IPS DF 4.7 (cell line): ENCODE results near the gene H6PD.

Experiments
- DNase-seq: peaks from one replicate; pipeline ENCODE4 v3.0.0-alpha.2; 2013; ENCODE audit warnings: low spot score; ENCODE audit errors: extremely low read depth

H6PD gene

GRCh38 chr1:9239622-9240401, 5.2 kb downstream of the H6PD start:
- DNase-seq, result no peak

- no peak for DNase-seq
Measured at GRCh38 chr1:9240914-9241820, 6.6 kb downstream of the H6PD start.

GRCh38 chr1:9241891-9242290, 7.3 kb downstream of the H6PD start:
- DNase-seq, result no peak

- DNase-seq, result no peak
Measured at GRCh38 chr1:9242338-9242969, 7.9 kb downstream of the H6PD start.

GRCh38 chr1:9243066-9243739, 8.6 kb downstream of the H6PD start:
- no peak for DNase-seq

- no peak for DNase-seq
Measured at GRCh38 chr1:9244501-9245229, 10.1 kb downstream of the H6PD start.

- DNase-seq, result no peak
Measured at GRCh38 chr1:9245230-9245619, 10.7 kb downstream of the H6PD start.

- DNase-seq, result no peak
Measured at GRCh38 chr1:9245661-9246060, 11.1 kb downstream of the H6PD start.

GRCh38 chr1:9246215-9246614, 11.6 kb downstream of the H6PD start:
- no peak for DNase-seq

GRCh38 chr1:9246841-9247785, 12.5 kb downstream of the H6PD start:
- DNase-seq, result no peak

GRCh38 chr1:9247894-9248293, 13.3 kb downstream of the H6PD start:
- DNase-seq, result no peak

- no peak for DNase-seq
Measured at GRCh38 chr1:9248341-9249262, 14.0 kb downstream of the H6PD start.

- DNase-seq, result no peak
Measured at GRCh38 chr1:9249263-9249533, 14.6 kb downstream of the H6PD start.

- DNase-seq, result no peak
Measured at GRCh38 chr1:9249534-9250410, 15.2 kb downstream of the H6PD start.

GRCh38 chr1:9250411-9251381, 16.1 kb downstream of the H6PD start:
- DNase-seq, result no peak

- DNase-seq, result no peak
Measured at GRCh38 chr1:9251501-9251900, 16.9 kb downstream of the H6PD start.

- DNase-seq, result no peak
Measured at GRCh38 chr1:9253004-9253403, 18.4 kb downstream of the H6PD start.
